Rectal smooth muscle tissue (tissue), 1 donor: ENCODE data around the gene TTC7B.

ENCODE experiments used
- H3K27ac ChIP-seq: one replicate; pipeline ENCODE4 v1.7.0; 2013; ENCODE audit warnings: low read depth, low read length, inconsistent platforms
- H3K27me3 ChIP-seq: one replicate; pipeline ENCODE4 v1.7.0; 2013; ENCODE audit warnings: low read length; ENCODE audit not compliant: control insufficient read depth, insufficient read depth
- H3K36me3 ChIP-seq: one replicate; pipeline ENCODE4 v1.7.0; 2013; ENCODE audit warnings: low read length; ENCODE audit not compliant: control insufficient read depth, insufficient read depth
- H3K4me1 ChIP-seq: one replicate; pipeline ENCODE4 v1.7.0; 2013; ENCODE audit warnings: low read length; ENCODE audit not compliant: control insufficient read depth, insufficient read depth
- H3K4me3 ChIP-seq: one replicate; pipeline ENCODE4 v1.7.0; 2013; ENCODE audit warnings: low read length
- H3K9ac ChIP-seq: one replicate; pipeline ENCODE4 v1.7.0; 2013; ENCODE audit warnings: low read length

Gene TTC7B

GRCh38 chr14:90608929-90609341 lies 207.3 kb downstream of the TTC7B start:
- Histone ChIP-seq H3K9ac (no peak overlapping the region), H3K27ac (peak overlapping the region; percentile 82), H3K36me3 (no peaks in the 10 kb centered on the region), H3K4me1 (peaks cover 14% of the 10 kb centered on the region), H3K4me3 (no peak overlapping the region), H3K27me3 (no peaks in the 10 kb centered on the region)

- Histone ChIP-seq H3K27ac (peak overlapping the region; percentile 82), H3K27me3 (no peaks in the 10 kb centered on the region), H3K4me3 (no peak overlapping the region), H3K9ac (no peak overlapping the region), H3K36me3 (no peaks in the 10 kb centered on the region), H3K4me1 (peaks cover 14% of the 10 kb centered on the region)
Measured at GRCh38 chr14:90608281-90608680, 207.9 kb downstream of the TTC7B start.

GRCh38 chr14:90607141-90607540 lies 209.1 kb downstream of the TTC7B start:
- no peak overlapping the region for H3K4me3 ChIP-seq
- H3K36me3 ChIP-seq = no peaks in the 10 kb centered on the region
- peaks cover 14% of the 10 kb centered on the region for H3K4me1 ChIP-seq
- no peak overlapping the region for H3K9ac ChIP-seq
- H3K27me3 ChIP-seq = no peaks in the 10 kb centered on the region
- peak overlapping the region; percentile 38 for H3K27ac ChIP-seq

GRCh38 chr14:90606434-90606833 lies 209.8 kb downstream of the TTC7B start:
- Histone ChIP-seq H3K4me3 (no peak overlapping the region), H3K27me3 (no peaks in the 10 kb centered on the region), H3K27ac (no peak overlapping the region), H3K9ac (no peak overlapping the region), H3K36me3 (no peaks in the 10 kb centered on the region), H3K4me1 (peaks cover 14% of the 10 kb centered on the region)

GRCh38 chr14:90605430-90605829 lies 210.8 kb downstream of the TTC7B start:
- H3K27ac ChIP-seq = no peak overlapping the region
- H3K4me1 ChIP-seq = peaks cover 14% of the 10 kb centered on the region
- H3K4me3 ChIP-seq = no peak overlapping the region
- no peak overlapping the region for H3K9ac ChIP-seq
- no peaks in the 10 kb centered on the region for H3K27me3 ChIP-seq
- H3K36me3 ChIP-seq = no peaks in the 10 kb centered on the region

GRCh38 chr14:90604356-90604755 lies 211.9 kb downstream of the TTC7B start:
- Histone ChIP-seq H3K27me3 (no peaks in the 10 kb centered on the region), H3K9ac (no peak overlapping the region), H3K4me1 (peaks cover 11% of the 10 kb centered on the region), H3K4me3 (no peak overlapping the region), H3K27ac (no peak overlapping the region), H3K36me3 (no peaks in the 10 kb centered on the region)

- Histone ChIP-seq H3K36me3 (no peaks in the 10 kb centered on the region), H3K9ac (no peak overlapping the region), H3K27ac (no peak overlapping the region), H3K27me3 (no peaks in the 10 kb centered on the region), H3K4me3 (no peak overlapping the region), H3K4me1 (peaks cover 6% of the 10 kb centered on the region)
Measured at GRCh38 chr14:90603841-90604240, 212.4 kb downstream of the TTC7B start.

GRCh38 chr14:90603336-90603735 lies 212.9 kb downstream of the TTC7B start:
- no peak overlapping the region for H3K27ac ChIP-seq
- peaks cover under 1% of the 10 kb centered on the region for H3K4me1 ChIP-seq

GRCh38 chr14:90602088-90602687 lies 214.0 kb downstream of the TTC7B start:
- Histone ChIP-seq H3K4me1 (no peaks in the 10 kb centered on the region), H3K27ac (no peak overlapping the region), H3K27me3 (no peaks in the 10 kb centered on the region), H3K4me3 (no peak overlapping the region), H3K9ac (no peak overlapping the region), H3K36me3 (no peaks in the 10 kb centered on the region)

More at GRCh38 chr14:90603336-90603735, 212.9 kb downstream of the TTC7B start:
- H3K9ac ChIP-seq = no peak overlapping the region
- no peak overlapping the region for H3K4me3 ChIP-seq
- no peaks in the 10 kb centered on the region for H3K27me3 ChIP-seq
- no peaks in the 10 kb centered on the region for H3K36me3 ChIP-seq

- Histone ChIP-seq H3K27me3 (no peaks in the 10 kb centered on the region), H3K9ac (no peak overlapping the region), H3K36me3 (no peaks in the 10 kb centered on the region), H3K27ac (no peak overlapping the region), H3K4me1 (no peaks in the 10 kb centered on the region), H3K4me3 (no peak overlapping the region)
Measured at GRCh38 chr14:90601563-90601962, 214.7 kb downstream of the TTC7B start.

GRCh38 chr14:90600619-90601018 lies 215.6 kb downstream of the TTC7B start:
- no peaks in the 10 kb centered on the region for H3K27me3 ChIP-seq
- no peaks in the 10 kb centered on the region for H3K4me1 ChIP-seq
- no peak overlapping the region for H3K27ac ChIP-seq
- no peaks in the 10 kb centered on the region for H3K36me3 ChIP-seq
- H3K4me3 ChIP-seq = no peak overlapping the region
- no peak overlapping the region for H3K9ac ChIP-seq

- no peaks in the 10 kb centered on the region for H3K36me3 ChIP-seq
- no peaks in the 10 kb centered on the region for H3K27me3 ChIP-seq
- no peak overlapping the region for H3K27ac ChIP-seq
- no peak overlapping the region for H3K4me3 ChIP-seq
- no peak overlapping the region for H3K9ac ChIP-seq
- H3K4me1 ChIP-seq = no peaks in the 10 kb centered on the region
Measured at GRCh38 chr14:90599748-90600507, 216.3 kb downstream of the TTC7B start.

- Histone ChIP-seq H3K27ac (no peak overlapping the region), H3K9ac (no peak overlapping the region)
Measured at GRCh38 chr14:90599339-90599738, 216.9 kb downstream of the TTC7B start.

More at GRCh38 chr14:90599339-90599738, 216.9 kb downstream of the TTC7B start:
- H3K4me3 ChIP-seq = no peak overlapping the region
- H3K27me3 ChIP-seq = no peaks in the 10 kb centered on the region
- H3K36me3 ChIP-seq = no peaks in the 10 kb centered on the region
- H3K4me1 ChIP-seq = no peaks in the 10 kb centered on the region
